Right lobe of liver (tissue), 6 donors: ENCODE data around the gene MRPL57. TPM values are rescaled to one million over a fixed set of nuclear protein-coding genes. Genes with fewer than 3 reads are reported as not detected.

Source experiments
- ATAC-seq, 4 donors: fragments of 200-7000 bp; cut with Tn5 transposase; one replicate each; pipeline ENCODE4 v1.9.1; 2020; ENCODE audit warnings: mild to moderate bottlenecking in 4 of 4, moderate library complexity in 4 of 4
- DNase-seq, 3 donors: peaks; one replicate each; pipeline ENCODE4 v3.0.0-alpha.2; 2020
- H3K27ac ChIP-seq, 3 donors: fragments of 200-600 bp; one replicate each; pipeline ENCODE4 v1.8.0; 2022
- H3K27me3 ChIP-seq, 2 donors: fragments of 200-600 bp; one replicate each; pipeline ENCODE4 v1.8.0; 2022
- H3K36me3 ChIP-seq, 4 donors: fragments of 200-600 bp; sonication (generic) in 1 of 4; one replicate each; pipeline versions ENCODE4 v1.5.1 to v1.8.0; 2017 to 2022; ENCODE audit warnings: control low read depth in 1 of 4
- H3K4me1 ChIP-seq, 4 donors: fragments of 200-600 bp; sonication (generic) in 1 of 4; one replicate each; pipeline versions ENCODE4 v1.5.1 to v1.8.0; 2017 to 2022; ENCODE audit warnings: control low read depth in 1 of 4
- H3K4me3 ChIP-seq, 3 donors: fragments of 200-600 bp; one replicate each; pipeline ENCODE4 v1.8.0; 2022
- H3K9me3 ChIP-seq, 4 donors: fragments of 200-600 bp; sonication (generic) in 1 of 4; one replicate each; pipeline versions ENCODE4 v1.5.1 to v1.8.0; 2017 to 2022; ENCODE audit warnings: control low read depth in 1 of 4
- CTCF ChIP-seq, 4 donors: fragments of 200-600 bp in 3 of 4; fragments of 450-650 bp in 1 of 4; IDR thresholded peaks; one replicate each; pipeline versions ENCODE4 v1.5.1 to v1.8.0; 2016 to 2022; ENCODE audit warnings: antibody characterized with exemption in 4 of 4, mild to moderate bottlenecking in 2 of 4
- POLR2A ChIP-seq: fragments of 450-650 bp; IDR thresholded peaks from one replicate; pipeline ENCODE4 v1.6.1; 2017; ENCODE audit warnings: antibody characterized with exemption, mild to moderate bottlenecking
- WGBS: methylation state at CpG from one replicate; pipeline ENCODE4 v1.1.6; 2018; ENCODE audit warnings: low coverage, low lambda C conversion rate; ENCODE audit not compliant: insufficient coverage; ENCODE audit errors: missing lambda C conversion rate; 5-methylcytosine and 5-hydroxymethylcytosine counted together
- intact Hi-C, 2 donors: fragments of 100-400 bp; cut with DNase I; formaldehyde crosslinking; loops; one replicate each; pipeline versions ENCODE4 v1.11.2 to v1.14.1; 2022
- small RNA-seq, 2 experiments: library from RNA; depleted of rRNA; stranded (forward); fragments of <200 nt; gene quantifications; one replicate each; pipeline ENCODE3, GENCODE V24; 2016
- total RNA-seq, 6 experiments: library from RNA; depleted of rRNA in 2 of 6; stranded (reverse); fragments of >200 nt in 2 of 6; fragmentation: NEBNext Ultra II Directional in 3 of 6; extraction: Animal tissue kit (Norgen Biotek cat#: 25700) in 3 of 6; gene quantifications; one replicate each; pipeline versions ENCODE4 v1.1.0 to v1.2.4, GENCODE V29; 2016 to 2023
- donor health status: DM: no; HTN: yes; CAD: no.
- donor health status: DM: no; HTN: no; CAD: no.
- donor health status: DM: no; HTN: no; CAD: no.
- donor health status: DM: no; HTN: yes; CAD: no.
- donor health status: DM: no; HTN: yes; CAD: no.

Gene MRPL57
- total RNA-seq, 6 experiments from 2014 or later = 10.6 to 38.7 (median 13.6) TPM

DNA sequence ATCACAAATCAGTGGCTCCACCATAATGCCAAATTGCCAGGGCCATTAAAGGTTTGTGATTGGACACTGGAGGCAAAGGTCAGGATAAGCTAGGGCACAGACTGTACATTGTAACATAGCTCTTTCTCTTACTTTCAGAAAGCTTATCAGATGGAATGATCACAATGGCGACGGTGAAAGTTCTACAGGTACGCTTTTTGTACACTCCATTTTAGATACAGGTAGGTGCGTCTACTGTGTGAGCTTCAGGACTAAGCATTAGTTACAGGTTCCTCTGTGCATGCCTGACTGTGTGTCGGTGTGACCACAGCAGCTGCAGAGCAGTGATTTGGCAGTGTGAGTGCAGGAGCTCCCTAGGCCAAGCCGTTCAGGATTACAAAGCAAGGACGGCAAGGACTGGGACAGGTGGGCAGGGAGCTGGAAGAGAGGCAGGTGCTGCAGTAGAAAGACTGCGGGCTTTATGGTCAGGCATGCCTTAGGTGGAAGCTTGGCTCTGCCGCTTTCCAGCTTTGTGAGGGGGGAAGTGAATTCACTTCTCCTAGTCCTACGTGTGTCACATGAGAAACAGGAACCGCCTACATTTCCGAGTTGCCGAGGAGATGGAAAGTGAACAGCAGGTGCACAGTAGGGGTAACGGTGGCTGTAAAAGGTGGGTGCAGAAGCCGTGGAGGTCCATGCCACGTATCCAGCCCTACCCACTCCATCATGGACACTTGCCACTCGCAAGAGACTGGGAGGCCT is 49.6 kb downstream of the MRPL57 start:
- Histone ChIP-seq H3K4me1 (no peaks in the 10 kb centered on the region), H3K27me3 (no peaks in the 10 kb centered on the region), H3K9me3 (no peaks in the 10 kb centered on the region), H3K4me3 (no peak overlapping the region), H3K36me3 (no peaks in the 10 kb centered on the region), H3K27ac (no peak overlapping the region)
- intact Hi-C loops = no loop called here
- 61% methylated on average over 13 of the region's 17 CpGs for WGBS
- ATAC-seq (no peak), DNase-seq (no peak)
- TF ChIP-seq CTCF (IDR thresholded peaks at IDR 0.05) = no peak
- TF ChIP-seq POLR2A = no peak

- TF ChIP-seq CTCF (IDR thresholded peaks at IDR 0.05) (no peak), POLR2A (no peak)
- Histone ChIP-seq H3K4me1 (no peaks in the 10 kb centered on the region), H3K27me3 (no peaks in the 10 kb centered on the region), H3K36me3 (no peaks in the 10 kb centered on the region), H3K4me3 (no peak overlapping the region), H3K9me3 (no peaks in the 10 kb centered on the region), H3K27ac (no peak overlapping the region)
- DNase-seq (no peak), ATAC-seq (no peak)
- WGBS = 85% methylated on average over 4 of the region's 7 CpGs
- intact Hi-C loops = no loop called here
Measured at GRCh38 chr13:21227917-21228316, 51.5 kb downstream of the MRPL57 start.

Small RNAs within 50 kb of the gene (small RNA-seq; reads per million reads assigned to genes)
- gene AL158032.1 (0 reads per million in 2 experiments), gene RF00086 (0 reads per million in 2 experiments)

Other genes with a start within 250 kb of the MRPL57 start
- 10 to 100 TPM in 2 of 6 experiments, 1 to 10 TPM in 4; 6.8 to 12.8 (median 8.7) TPM for gene LATS2, start 115.1 kb upstream of the MRPL57 start, total RNA-seq
- 100 to 1,000 TPM in 3 of 6 experiments, 10 to 100 TPM in 3; 33.1 to 119 (median 95.6) TPM for gene SAP18, start 36.5 kb upstream of the MRPL57 start, total RNA-seq
- gene SKA3, start 106 bp upstream of the MRPL57 start, total RNA-seq = 1 to 10 TPM in 2 of 6 experiments, under 1 TPM in 4; 0.18 to 2.4 (median 0.75) TPM